ENCODE results near the gene ELOF1. TPM values are rescaled to one million over a fixed set of nuclear protein-coding genes. Genes with fewer than 3 reads are reported as not detected.

Gene ELOF1
- total and polyA plus RNA-seq, 2 of the 13 experiments (the other 11 are each of a cell fraction or from before 2014, with no cell fraction given), result 14.5 to 43.2 TPM

DNA sequence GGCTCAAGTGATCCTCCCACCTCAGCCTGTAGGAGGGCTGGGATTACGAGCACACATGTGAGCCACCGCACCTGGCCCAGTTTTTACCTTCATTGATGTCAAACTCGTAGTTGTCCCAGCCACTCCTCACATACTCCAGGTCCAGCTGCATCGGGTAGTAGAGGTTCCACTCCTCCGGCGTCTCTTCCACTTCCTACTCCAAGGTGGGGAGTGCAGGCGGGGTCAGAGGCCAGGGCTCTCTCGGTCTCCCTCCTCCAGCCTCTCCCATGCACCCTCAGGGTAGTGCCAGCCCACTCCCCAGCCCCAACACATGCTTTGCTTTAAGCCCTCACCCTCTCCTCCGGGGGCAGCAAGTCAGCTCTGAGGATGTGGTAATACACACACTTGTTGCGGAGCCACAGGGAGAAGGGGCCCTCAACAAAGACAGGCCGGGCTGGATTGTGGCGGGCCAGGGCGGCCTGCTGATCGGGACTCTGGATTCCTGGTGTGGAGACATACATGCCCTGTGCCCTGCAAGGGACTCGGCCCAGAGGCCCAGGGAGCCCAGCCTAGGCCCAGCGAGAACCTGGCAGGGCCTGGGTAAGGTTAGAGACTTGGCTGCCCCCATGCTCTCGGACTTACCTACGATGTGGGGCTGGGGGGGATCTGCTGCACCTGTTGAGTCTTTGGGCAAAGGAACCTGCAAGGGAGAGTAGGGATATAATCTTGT is 51.5 kb downstream of the ELOF1 start:
- intact Hi-C loops (cut with micrococcal nuclease; ENCODE audit: unreplicated experiment), result no loop called here
- no TSS peak for BruUV-seq (replicated peaks)
- no peak overlapping the region for H3K4me3 ChIP-seq (replicated peaks in 1 of 3; ENCODE audit: insufficient read depth in 1 of 3, low read depth in 2 of 3, low read length in 3 of 3)
- H3K27ac ChIP-seq (ENCODE audit: extremely low read length, insufficient read depth, low read length), result no peak overlapping the region
- no peak overlapping the region for H3K9ac ChIP-seq (ENCODE audit: insufficient read depth, low read depth, low read length)
- H3K79me2 ChIP-seq (ENCODE audit: insufficient read depth, low read length), result peaks cover 6% of the 10 kb centered on the region
- H3K4me1 ChIP-seq (ENCODE audit: insufficient read depth, low read length), result peaks cover 18% of the 10 kb centered on the region
- WGBS (ENCODE audit: low lambda C conversion rate), result 92% methylated on average over 12 of the region's 18 CpGs
- POLR2A ChIA-PET, result no interaction called here
- ATAC-seq, result no peak
- H3K9me3 ChIP-seq (ENCODE audit: low read length), result no peaks in the 10 kb centered on the region
- H3K27me3 ChIP-seq (ENCODE audit: control insufficient read depth in 1 of 2, insufficient read depth in 2 of 2, low read length in 2 of 2), result no peaks in the 10 kb centered on the region
- no peak for DNase-seq (ENCODE audit: low spot score)
- TF ChIP-seq ZNF251 (CRISPR knock-in tag; IDR thresholded peaks at IDR 0.05), result no peak
- TF ChIP-seq AGO2 (optimal IDR thresholded peaks at IDR 0.05; ENCODE audit: low read depth, low read length), result peak; percentile 63
- TF ChIP-seq, protein P1, sequence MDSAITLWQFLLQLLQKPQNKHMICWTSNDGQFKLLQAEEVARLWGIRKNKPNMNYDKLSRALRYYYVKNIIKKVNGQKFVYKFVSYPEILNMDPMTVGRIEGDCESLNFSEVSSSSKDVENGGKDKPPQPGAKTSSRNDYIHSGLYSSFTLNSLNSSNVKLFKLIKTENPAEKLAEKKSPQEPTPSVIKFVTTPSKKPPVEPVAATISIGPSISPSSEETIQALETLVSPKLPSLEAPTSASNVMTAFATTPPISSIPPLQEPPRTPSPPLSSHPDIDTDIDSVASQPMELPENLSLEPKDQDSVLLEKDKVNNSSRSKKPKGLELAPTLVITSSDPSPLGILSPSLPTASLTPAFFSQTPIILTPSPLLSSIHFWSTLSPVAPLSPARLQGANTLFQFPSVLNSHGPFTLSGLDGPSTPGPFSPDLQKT (CRISPR knock-in tag; IDR thresholded peaks at IDR 0.05; ENCODE audit: borderline replicate concordance), result no peak
- CTCF ChIA-PET (ENCODE audit: low intra/inter-chr PET ratio, low total read pairs), result no interaction called here
- no peak for FAIRE-seq
- H4K20me1 ChIP-seq (ENCODE audit: insufficient read depth, low read length), result no peaks in the 10 kb centered on the region; the same call in 1 of the 2 replicates
- no peak overlapping the region for H3K4me2 ChIP-seq (ENCODE audit: low read depth, low read length)
- no peak overlapping the region for H2AFZ ChIP-seq (ENCODE audit: low read length)
- in situ Hi-C loops (cut with HindIII; ENCODE audit: extremely low pct_ligation_motif_present, low pct_unique_long_range_greater_than_20kb), result no loop called here
- peaks cover 4 to 9% of the 10 kb centered on the region in 2 experiments; a peak in 2 of 5 replicates for H3K36me3 ChIP-seq (replicated peaks in 1 of 2; ENCODE audit: control insufficient read depth in 1 of 2, insufficient read depth in 2 of 2, low read length in 2 of 2)

DNA sequence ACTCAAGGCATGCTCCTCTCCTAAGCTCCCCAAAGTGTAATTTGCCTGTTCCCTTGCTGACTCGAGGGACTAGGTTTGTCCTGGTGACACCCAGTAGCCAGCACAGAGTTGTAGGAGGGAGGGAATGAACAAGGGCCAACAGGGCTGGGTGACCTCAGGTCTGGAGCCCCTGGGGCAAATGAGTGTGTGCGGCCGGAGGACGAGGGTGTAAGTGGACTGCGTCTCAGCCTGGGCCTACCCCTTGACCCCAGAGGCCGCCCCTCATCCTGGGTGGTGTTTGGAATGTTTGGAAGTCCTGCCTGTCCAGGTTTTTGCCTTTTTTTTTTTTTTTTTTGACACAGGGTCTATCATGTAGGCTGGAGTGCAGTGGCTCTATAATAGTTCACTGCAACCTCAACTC is 52.1 kb downstream of the ELOF1 start:
- no peak overlapping the region for H3K4me2 ChIP-seq (ENCODE audit: low read depth, low read length)
- no peak overlapping the region for H3K27ac ChIP-seq (ENCODE audit: extremely low read length, insufficient read depth, low read length)
- FAIRE-seq (no peak), ATAC-seq (no peak), DNase-seq (ENCODE audit: low spot score) (no peak)
- in situ Hi-C loops (cut with HindIII; ENCODE audit: extremely low pct_ligation_motif_present, low pct_unique_long_range_greater_than_20kb), result no loop called here
- 91% methylated on average over 5 of the region's 6 CpGs for WGBS (ENCODE audit: low lambda C conversion rate)
- H3K79me2 ChIP-seq (ENCODE audit: insufficient read depth, low read length), result peaks cover 6% of the 10 kb centered on the region
- H3K9me3 ChIP-seq (ENCODE audit: low read length), result no peaks in the 10 kb centered on the region
- peaks cover 4 to 6% of the 10 kb centered on the region in 2 experiments; a peak in 2 of 5 replicates for H3K36me3 ChIP-seq (replicated peaks in 1 of 2; ENCODE audit: control insufficient read depth in 1 of 2, insufficient read depth in 2 of 2, low read length in 2 of 2)
- no peak overlapping the region for H2AFZ ChIP-seq (ENCODE audit: low read length)
- POLR2A ChIA-PET, result interaction anchor here (0.7 kb wide), 1 partner anchor 80 kb away, joined by 4 read pairs; no protein-coding TSS in a partner anchor
- intact Hi-C loops (cut with micrococcal nuclease; ENCODE audit: unreplicated experiment), result no loop called here
- no TSS peak for BruUV-seq (replicated peaks)
- H3K4me1 ChIP-seq (ENCODE audit: insufficient read depth, low read length), result peaks cover 18% of the 10 kb centered on the region
- CTCF ChIA-PET (ENCODE audit: low intra/inter-chr PET ratio, low total read pairs), result no interaction called here
- no peaks in the 10 kb centered on the region for H3K27me3 ChIP-seq (ENCODE audit: control insufficient read depth in 1 of 2, insufficient read depth in 2 of 2, low read length in 2 of 2)
- no peak overlapping the region for H3K9ac ChIP-seq (ENCODE audit: insufficient read depth, low read depth, low read length)
- no peak overlapping the region for H3K4me3 ChIP-seq (replicated peaks in 1 of 3; ENCODE audit: insufficient read depth in 1 of 3, low read depth in 2 of 3, low read length in 3 of 3)
- no peak for TF ChIP-seq JUNB (CRISPR knock-in tag; IDR thresholded peaks at IDR 0.05; ENCODE audit: borderline replicate concordance)
- TF ChIP-seq TEAD2 (CRISPR knock-in tag; IDR thresholded peaks at IDR 0.05), result no peak
- no peak for TF ChIP-seq MBNL3 (CRISPR knock-in tag; conservative IDR thresholded peaks at IDR 0.05)
- H4K20me1 ChIP-seq (ENCODE audit: insufficient read depth, low read length), result no peaks in the 10 kb centered on the region; the same call in 1 of the 2 replicates
